ENCODE results near the gene SAMD15. TPM values are rescaled to one million over a fixed set of nuclear protein-coding genes. Genes with fewer than 3 reads are reported as not detected.

The SAMD15 gene
- total and polyA plus RNA-seq, 7 experiments from 2014 or later: 0.27 to 0.46 (median 0.42) TPM; not detected in 4

GRCh38 chr14:77347751-77348150, 29.4 kb upstream of the SAMD15 start:
- no peak for DNase-seq
- H3K9me3 Mint-ChIP-seq: no peaks in the 10 kb centered on the region
- CTCF ChIA-PET: no interaction called here

GRCh38 chr14:77353469-77354141, 23.6 kb upstream of the SAMD15 start:
- H3K4me1 Mint-ChIP-seq: peaks cover 0 to 5% (median 0%) of the 10 kb centered on the region in 7 donors
- H3K9me3 ChIP-seq (ENCODE audit: control insufficient read depth in 2 of 3, low read length in 3 of 3): no peaks in the 10 kb centered on the region
- no peak overlapping the region for H3K27ac ChIP-seq (ENCODE audit: low read depth, low read length)
- H3K4me1 ChIP-seq (ENCODE audit: control insufficient read depth in 2 of 2, insufficient read depth in 2 of 2, low read length in 2 of 2): no peaks in the 10 kb centered on the region
- no peak for DNase-seq
- no peaks in the 10 kb centered on the region for H3K9me3 Mint-ChIP-seq
- H3K27me3 ChIP-seq (ENCODE audit: control insufficient read depth in 2 of 2, insufficient read depth in 2 of 2, low read length in 2 of 2): no peaks in the 10 kb centered on the region
- peaks cover 0 to 8% (median 0%) of the 10 kb centered on the region in 3 experiments for H3K36me3 ChIP-seq (ENCODE audit: control insufficient read depth in 2 of 3, insufficient read depth in 3 of 3, low read length in 3 of 3)
- no peaks in the 10 kb centered on the region for H3K27me3 Mint-ChIP-seq
- ChIA-PET CTCF (interaction anchor here (0.7 kb wide), 1 partner anchor 259 kb away, joined by 4 read pairs; no protein-coding TSS in a partner anchor), POLR2A (no interaction called here)
- no peak overlapping the region for H3K4me3 ChIP-seq (ENCODE audit: low read length)
- intact Hi-C loops (cut with micrococcal nuclease): no loop called here
- H3K36me3 Mint-ChIP-seq: peaks cover 4 to 23% (median 11%) of the 10 kb centered on the region in 5 donors
- peak overlapping the region in 2 of 9 donors; percentile 1 to 6 for H3K27ac Mint-ChIP-seq
- no peak for ATAC-seq
- no peak overlapping the region for H3K4me3 Mint-ChIP-seq

More at GRCh38 chr14:77347751-77348150, 29.4 kb upstream of the SAMD15 start:
- Histone ChIP-seq H3K27ac (ENCODE audit: low read depth, low read length) (no peak overlapping the region), H3K36me3 (ENCODE audit: control insufficient read depth in 2 of 3, insufficient read depth in 3 of 3, low read length in 3 of 3) (peaks cover 0 to 23% (median 5%) of the 10 kb centered on the region in 3 experiments), H3K4me1 (ENCODE audit: control insufficient read depth in 2 of 2, insufficient read depth in 2 of 2, low read length in 2 of 2) (no peaks in the 10 kb centered on the region), H3K4me3 (ENCODE audit: low read length) (no peak overlapping the region), H3K27me3 (ENCODE audit: control insufficient read depth in 2 of 2, insufficient read depth in 2 of 2, low read length in 2 of 2) (no peaks in the 10 kb centered on the region), H3K9me3 (ENCODE audit: control insufficient read depth in 2 of 3, low read length in 3 of 3) (no peaks in the 10 kb centered on the region)
- H3K4me1 Mint-ChIP-seq: peaks cover 0 to 3% (median 0%) of the 10 kb centered on the region in 7 donors
- no peak overlapping the region for H3K27ac Mint-ChIP-seq
- H3K36me3 Mint-ChIP-seq: peaks cover 11 to 41% (median 17%) of the 10 kb centered on the region in 5 donors
- ATAC-seq: peak; percentile 46
- no peaks in the 10 kb centered on the region for H3K27me3 Mint-ChIP-seq
- POLR2A ChIA-PET: no interaction called here
- intact Hi-C loops (cut with micrococcal nuclease): no loop called here
- no peak overlapping the region for H3K4me3 Mint-ChIP-seq

- POLR2A ChIA-PET: no interaction called here
- H3K27ac ChIP-seq (ENCODE audit: low read depth, low read length): no peak overlapping the region
- Mint-ChIP-seq H3K9me3 (no peaks in the 10 kb centered on the region), H3K36me3 (peaks cover 0 to 12% (median 2%) of the 10 kb centered on the region in 5 donors), H3K4me3 (no peak overlapping the region), H3K4me1 (peaks cover 0 to 12% (median 0%) of the 10 kb centered on the region in 7 donors), H3K27ac (peak overlapping the region in 1 of 9 donors; percentile 4), H3K27me3 (no peaks in the 10 kb centered on the region)
- H3K9me3 ChIP-seq (ENCODE audit: control insufficient read depth in 2 of 3, low read length in 3 of 3): no peaks in the 10 kb centered on the region
- CTCF ChIA-PET: no interaction called here
- H3K4me1 ChIP-seq (ENCODE audit: control insufficient read depth in 2 of 2, insufficient read depth in 2 of 2, low read length in 2 of 2): no peaks in the 10 kb centered on the region
- H3K27me3 ChIP-seq (ENCODE audit: control insufficient read depth in 2 of 2, insufficient read depth in 2 of 2, low read length in 2 of 2): no peaks in the 10 kb centered on the region
- intact Hi-C loops (cut with micrococcal nuclease): no loop called here
- no peak overlapping the region for H3K4me3 ChIP-seq (ENCODE audit: low read length)
- no peaks in the 10 kb centered on the region for H3K36me3 ChIP-seq (ENCODE audit: control insufficient read depth in 2 of 3, insufficient read depth in 3 of 3, low read length in 3 of 3)
- no peak for DNase-seq
- ATAC-seq: no peak
These were observed 21.4 kb upstream of the SAMD15 start for GRCh38 chr14:77355811-77356210.

- H3K4me1 Mint-ChIP-seq: peaks cover 0 to 13% (median 0%) of the 10 kb centered on the region in 7 donors
- H3K27ac Mint-ChIP-seq: no peak overlapping the region
- H3K4me3 Mint-ChIP-seq: no peak overlapping the region
- Histone ChIP-seq H3K4me1 (ENCODE audit: control insufficient read depth in 2 of 2, insufficient read depth in 2 of 2, low read length in 2 of 2) (no peaks in the 10 kb centered on the region), H3K36me3 (ENCODE audit: control insufficient read depth in 2 of 3, insufficient read depth in 3 of 3, low read length in 3 of 3) (no peaks in the 10 kb centered on the region), H3K4me3 (ENCODE audit: low read length) (no peak overlapping the region), H3K27me3 (ENCODE audit: control insufficient read depth in 2 of 2, insufficient read depth in 2 of 2, low read length in 2 of 2) (no peaks in the 10 kb centered on the region), H3K9me3 (ENCODE audit: control insufficient read depth in 2 of 3, low read length in 3 of 3) (no peaks in the 10 kb centered on the region), H3K27ac (ENCODE audit: low read depth, low read length) (no peak overlapping the region)
- DNase-seq (no peak), ATAC-seq (no peak)
- peaks cover 0 to 16% (median 4%) of the 10 kb centered on the region in 5 donors for H3K36me3 Mint-ChIP-seq
- POLR2A ChIA-PET: no interaction called here
- intact Hi-C loops (cut with micrococcal nuclease): no loop called here
- CTCF ChIA-PET: no interaction called here
- no peaks in the 10 kb centered on the region for H3K9me3 Mint-ChIP-seq
- H3K27me3 Mint-ChIP-seq: no peaks in the 10 kb centered on the region
These were observed 20.3 kb upstream of the SAMD15 start for GRCh38 chr14:77356899-77357298.

GRCh38 chr14:77359626-77360025, 17.6 kb upstream of the SAMD15 start:
- Histone ChIP-seq H3K9me3 (ENCODE audit: control insufficient read depth in 2 of 3, low read length in 3 of 3) (no peaks in the 10 kb centered on the region), H3K27ac (ENCODE audit: low read depth, low read length) (no peak overlapping the region), H3K4me1 (ENCODE audit: control insufficient read depth in 2 of 2, insufficient read depth in 2 of 2, low read length in 2 of 2) (no peaks in the 10 kb centered on the region), H3K36me3 (ENCODE audit: control insufficient read depth in 2 of 3, insufficient read depth in 3 of 3, low read length in 3 of 3) (no peaks in the 10 kb centered on the region), H3K27me3 (ENCODE audit: control insufficient read depth in 2 of 2, insufficient read depth in 2 of 2, low read length in 2 of 2) (no peaks in the 10 kb centered on the region), H3K4me3 (ENCODE audit: low read length) (no peak overlapping the region)
- no peaks in the 10 kb centered on the region for H3K9me3 Mint-ChIP-seq
- intact Hi-C loops (cut with micrococcal nuclease): no loop called here
- peaks cover 0 to 17% (median 4%) of the 10 kb centered on the region in 5 donors for H3K36me3 Mint-ChIP-seq
- no peak overlapping the region for H3K27ac Mint-ChIP-seq
- ChIA-PET POLR2A (no interaction called here), CTCF (no interaction called here)
- peaks cover 0 to 14% (median 4%) of the 10 kb centered on the region in 7 donors for H3K4me1 Mint-ChIP-seq
- ATAC-seq (no peak), DNase-seq (no peak)
- no peaks in the 10 kb centered on the region for H3K27me3 Mint-ChIP-seq
- no peak overlapping the region for H3K4me3 Mint-ChIP-seq

- H3K9me3 ChIP-seq (ENCODE audit: control insufficient read depth in 2 of 3, low read length in 3 of 3): no peaks in the 10 kb centered on the region
- peaks cover 0 to 21% (median 10%) of the 10 kb centered on the region in 5 donors for H3K36me3 Mint-ChIP-seq
- DNase-seq (no peak), ATAC-seq (no peak)
- H3K4me3 ChIP-seq (ENCODE audit: low read length): no peak overlapping the region
- CTCF ChIA-PET: no interaction called here
- no peaks in the 10 kb centered on the region for H3K9me3 Mint-ChIP-seq
- peaks cover 0 to 1% of the 10 kb centered on the region in 2 donors for H3K4me1 ChIP-seq (ENCODE audit: control insufficient read depth in 2 of 2, insufficient read depth in 2 of 2, low read length in 2 of 2)
- peak overlapping the region in 1 of 9 donors; percentile 70 for H3K27ac Mint-ChIP-seq
- intact Hi-C loops (cut with micrococcal nuclease): no loop called here
- no peak overlapping the region for H3K4me3 Mint-ChIP-seq
- no peaks in the 10 kb centered on the region for H3K27me3 ChIP-seq (ENCODE audit: control insufficient read depth in 2 of 2, insufficient read depth in 2 of 2, low read length in 2 of 2)
- POLR2A ChIA-PET: no interaction called here
- no peaks in the 10 kb centered on the region for H3K36me3 ChIP-seq (ENCODE audit: control insufficient read depth in 2 of 3, insufficient read depth in 3 of 3, low read length in 3 of 3)
- H3K4me1 Mint-ChIP-seq: peaks cover 3 to 17% (median 6%) of the 10 kb centered on the region in 7 donors
- no peaks in the 10 kb centered on the region for H3K27me3 Mint-ChIP-seq
- no peak overlapping the region for H3K27ac ChIP-seq (ENCODE audit: low read depth, low read length)
These were observed 13.0 kb upstream of the SAMD15 start for GRCh38 chr14:77364146-77364545.

GRCh38 chr14:77369285-77369684, 7.9 kb upstream of the SAMD15 start:
- Histone ChIP-seq H3K36me3 (ENCODE audit: control insufficient read depth in 2 of 3, insufficient read depth in 3 of 3, low read length in 3 of 3) (no peaks in the 10 kb centered on the region), H3K4me1 (ENCODE audit: control insufficient read depth in 2 of 2, insufficient read depth in 2 of 2, low read length in 2 of 2) (peaks cover 0 to 7% of the 10 kb centered on the region in 2 donors), H3K9me3 (ENCODE audit: control insufficient read depth in 2 of 3, low read length in 3 of 3) (no peaks in the 10 kb centered on the region), H3K27me3 (ENCODE audit: control insufficient read depth in 2 of 2, insufficient read depth in 2 of 2, low read length in 2 of 2) (no peaks in the 10 kb centered on the region), H3K4me3 (ENCODE audit: low read length) (no peak overlapping the region), H3K27ac (ENCODE audit: low read depth, low read length) (no peak overlapping the region)
- no peak for ATAC-seq
- no peak for DNase-seq
- Mint-ChIP-seq H3K9me3 (peaks cover 0 to 4% (median 0%) of the 10 kb centered on the region in 11 donors), H3K4me1 (peaks cover 23 to 41% (median 32%) of the 10 kb centered on the region in 7 donors), H3K4me3 (peak overlapping the region in 1 of 10 donors; percentile 18), H3K27ac (no peak overlapping the region), H3K36me3 (peaks cover 0 to 26% (median 3%) of the 10 kb centered on the region in 5 donors), H3K27me3 (no peaks in the 10 kb centered on the region)
- POLR2A ChIA-PET: no interaction called here
- CTCF ChIA-PET: no interaction called here
- intact Hi-C loops (cut with micrococcal nuclease): no loop called here
